ENCODE data around the gene FRMD4A.

The FRMD4A gene

GRCh38 chr10:13880760-13881159, 450.0 kb downstream of the FRMD4A start:
- TF ChIP-seq ZFX (IDR thresholded peaks at IDR 0.05; ENCODE audit: borderline replicate concordance), result no peak
- TF ChIP-seq, protein P1, sequence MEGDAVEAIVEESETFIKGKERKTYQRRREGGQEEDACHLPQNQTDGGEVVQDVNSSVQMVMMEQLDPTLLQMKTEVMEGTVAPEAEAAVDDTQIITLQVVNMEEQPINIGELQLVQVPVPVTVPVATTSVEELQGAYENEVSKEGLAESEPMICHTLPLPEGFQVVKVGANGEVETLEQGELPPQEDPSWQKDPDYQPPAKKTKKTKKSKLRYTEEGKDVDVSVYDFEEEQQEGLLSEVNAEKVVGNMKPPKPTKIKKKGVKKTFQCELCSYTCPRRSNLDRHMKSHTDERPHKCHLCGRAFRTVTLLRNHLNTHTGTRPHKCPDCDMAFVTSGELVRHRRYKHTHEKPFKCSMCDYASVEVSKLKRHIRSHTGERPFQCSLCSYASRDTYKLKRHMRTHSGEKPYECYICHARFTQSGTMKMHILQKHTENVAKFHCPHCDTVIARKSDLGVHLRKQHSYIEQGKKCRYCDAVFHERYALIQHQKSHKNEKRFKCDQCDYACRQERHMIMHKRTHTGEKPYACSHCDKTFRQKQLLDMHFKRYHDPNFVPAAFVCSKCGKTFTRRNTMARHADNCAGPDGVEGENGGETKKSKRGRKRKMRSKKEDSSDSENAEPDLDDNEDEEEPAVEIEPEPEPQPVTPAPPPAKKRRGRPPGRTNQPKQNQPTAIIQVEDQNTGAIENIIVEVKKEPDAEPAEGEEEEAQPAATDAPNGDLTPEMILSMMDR (IDR thresholded peaks at IDR 0.05), result no peak
- no peak overlapping the region for H3K27ac ChIP-seq

DNA sequence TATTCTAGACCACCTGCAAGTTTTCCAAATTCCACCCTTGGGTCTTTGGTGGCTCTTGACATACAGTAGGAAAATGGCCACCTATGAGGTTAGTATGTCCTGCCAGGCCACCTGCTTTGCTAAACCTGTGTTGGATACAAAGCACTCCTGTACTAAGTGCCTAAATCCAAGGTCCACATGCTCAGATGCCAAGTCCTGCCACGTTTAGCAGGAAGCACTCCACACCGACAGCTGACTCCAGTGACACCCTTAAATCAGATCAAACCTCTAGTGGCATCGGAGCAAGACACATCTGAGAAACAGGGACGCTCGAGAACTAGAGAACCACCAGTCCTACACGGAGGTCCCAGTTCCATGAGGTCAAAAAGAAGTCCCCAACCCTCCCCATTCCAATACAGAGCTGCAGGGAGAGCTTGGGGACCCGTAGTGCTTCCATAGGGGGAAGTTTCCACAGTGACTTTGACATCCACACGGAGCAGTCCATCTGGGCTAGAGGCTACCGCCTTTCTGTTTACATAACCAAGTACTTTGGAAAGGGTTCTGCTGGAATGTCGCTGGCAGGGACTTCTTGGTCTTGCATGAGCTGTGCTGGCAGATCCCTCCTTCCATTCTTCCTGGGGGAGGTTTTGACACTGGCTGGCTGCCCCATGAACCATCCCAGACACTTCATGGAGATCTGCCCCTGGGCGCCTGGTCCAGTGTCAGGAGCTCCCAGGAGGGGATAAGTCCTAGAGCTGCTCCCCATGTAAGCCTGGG, 453.4 kb downstream of the FRMD4A start:
- TF ChIP-seq ZFX (IDR thresholded peaks at IDR 0.05; ENCODE audit: borderline replicate concordance), result no peak
- TF ChIP-seq, protein P1 (IDR thresholded peaks at IDR 0.05), result no peak
- no peak overlapping the region for H3K27ac ChIP-seq

DNA sequence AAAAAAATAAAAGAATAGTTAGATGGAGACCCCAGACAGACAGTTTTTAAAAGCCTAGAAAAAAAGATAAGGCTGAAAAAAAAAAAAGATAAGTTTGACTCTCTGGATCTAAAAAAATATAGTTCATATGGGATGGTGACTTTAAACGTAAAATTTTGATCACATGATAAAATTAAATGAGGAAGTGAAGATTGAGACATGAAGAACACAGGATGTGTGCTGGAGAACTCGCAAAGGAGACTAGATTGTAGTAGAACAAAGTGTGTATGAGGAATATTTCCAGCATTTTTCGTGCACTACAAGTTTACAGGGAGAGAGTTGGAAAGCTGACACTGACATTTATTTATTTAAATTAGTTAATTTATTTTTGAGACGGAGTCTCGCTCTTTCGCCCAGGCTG, 457.5 kb downstream of the FRMD4A start:
- TF ChIP-seq, protein P1 (IDR thresholded peaks at IDR 0.05), result no peak
- no peak for TF ChIP-seq ZFX (IDR thresholded peaks at IDR 0.05; ENCODE audit: borderline replicate concordance)
- no peak overlapping the region for H3K27ac ChIP-seq

GRCh38 chr10:13872411-13872810, 458.3 kb downstream of the FRMD4A start:
- TF ChIP-seq, protein P1 (IDR thresholded peaks at IDR 0.05), result no peak
- TF ChIP-seq ZFX (IDR thresholded peaks at IDR 0.05; ENCODE audit: borderline replicate concordance), result no peak
- H3K27ac ChIP-seq, result no peak overlapping the region

- no peak for TF ChIP-seq ZFX (IDR thresholded peaks at IDR 0.05; ENCODE audit: borderline replicate concordance)
- TF ChIP-seq, protein P1 (IDR thresholded peaks at IDR 0.05), result no peak
- no peak overlapping the region for H3K27ac ChIP-seq
These were observed 458.9 kb downstream of the FRMD4A start for GRCh38 chr10:13871776-13872175.

- no peak overlapping the region for H3K27ac ChIP-seq
- TF ChIP-seq ZFX (IDR thresholded peaks at IDR 0.05; ENCODE audit: borderline replicate concordance), result no peak
- TF ChIP-seq, protein P1 (IDR thresholded peaks at IDR 0.05), result no peak
These were observed 459.7 kb downstream of the FRMD4A start for GRCh38 chr10:13871011-13871410.

GRCh38 chr10:13869295-13869664, 461.4 kb downstream of the FRMD4A start:
- TF ChIP-seq ZFX (IDR thresholded peaks at IDR 0.05; ENCODE audit: borderline replicate concordance), result no peak
- TF ChIP-seq, protein P1 (IDR thresholded peaks at IDR 0.05), result no peak
- no peak overlapping the region for H3K27ac ChIP-seq
